Activated CD8-positive, alpha-beta memory T cell treated with anti-CD3 and anti-CD28 coated beads for 4 hours (primary cell): ENCODE data around the gene CTAG1A.
"Not testable (repeated sequence)": the region's sequence is repeated elsewhere in the genome, so short reads cannot be mapped to it uniquely, and the experiment has no call there.

Experiments
- DNase-seq, 2 donors: peaks; one replicate each; pipeline ENCODE4 v3.0.0-alpha.2; 2020; ENCODE audit warnings: low read depth in 2 of 2

The CTAG1A gene

DNA sequence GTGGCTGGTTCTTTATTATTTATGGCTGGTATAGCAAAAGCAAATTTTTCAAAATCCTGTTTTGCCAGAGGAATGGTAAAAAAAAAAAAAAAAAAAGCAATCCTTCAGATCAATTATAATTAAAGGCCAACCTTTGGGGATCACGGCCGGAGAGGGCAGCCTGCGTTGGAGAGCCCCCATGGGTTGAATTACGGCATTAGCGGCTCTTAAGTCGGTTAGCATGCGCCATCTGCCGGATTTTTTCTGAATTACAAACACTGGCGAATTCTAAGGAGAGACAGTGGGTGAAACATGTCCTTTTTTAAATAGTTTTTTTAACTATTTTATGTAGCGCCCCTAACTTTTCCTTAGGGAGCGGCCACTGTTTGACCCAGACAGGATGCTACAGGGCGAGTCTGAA, 28.7 kb downstream of the CTAG1A start:
- DNase-seq, result not testable (repeated sequence)

DNA sequence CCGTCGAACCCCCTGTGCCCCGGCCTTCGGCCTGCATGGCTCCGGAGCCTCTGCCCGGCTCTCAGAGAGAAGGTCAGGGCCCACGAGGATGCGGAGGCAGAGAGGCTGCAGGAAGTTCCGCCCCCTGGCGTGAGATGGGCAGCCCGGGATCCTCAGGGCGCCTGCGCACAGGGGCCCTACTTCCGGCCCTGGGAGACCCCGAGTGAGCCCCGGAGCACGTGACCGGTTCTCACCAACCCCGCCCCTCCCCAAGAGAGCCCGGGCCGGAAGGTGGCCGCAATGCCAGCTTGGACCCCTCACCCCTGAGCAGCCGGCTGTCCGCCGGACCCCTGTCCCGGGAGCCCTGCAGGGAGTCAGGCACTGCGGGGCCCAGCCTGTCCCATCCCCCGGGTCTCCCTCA, 34.2 kb downstream of the CTAG1A start, which contains the start of gene CTAG1B:
TSS of gene CTAG1B (minus strand) at position 101 of the 400 bp plus-strand sequence. CDS start at position 37, 64 bp downstream.
- not testable (repeated sequence) for DNase-seq

DNA sequence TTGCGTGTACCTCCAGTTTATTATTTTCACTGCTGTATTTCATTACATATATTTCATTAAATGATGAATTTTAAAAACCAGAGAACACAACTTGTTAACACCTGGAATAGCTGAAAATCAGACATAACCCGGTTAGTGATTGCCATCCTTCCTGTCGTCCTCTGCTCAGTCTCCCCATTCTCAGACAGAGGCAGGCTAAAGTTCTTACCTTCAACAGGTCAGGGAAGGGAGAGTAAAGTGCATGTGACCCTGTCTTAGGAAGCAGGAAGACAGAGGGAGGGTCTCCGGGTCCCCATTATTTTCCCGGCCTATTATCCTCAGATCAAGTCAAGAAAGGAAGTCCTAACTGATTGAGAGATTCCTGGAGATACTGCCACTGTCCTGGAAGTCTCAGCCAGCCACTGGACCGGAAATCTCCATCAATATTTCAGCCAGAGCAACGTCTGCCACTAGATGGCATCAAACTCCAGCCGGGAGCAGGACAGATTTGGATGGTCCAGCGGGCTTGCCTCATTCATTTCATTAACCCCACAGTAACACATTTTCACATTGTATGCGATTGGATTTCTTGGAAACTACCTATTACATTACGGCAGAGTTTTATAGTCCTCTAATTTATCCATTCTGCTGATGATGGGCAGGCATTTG, 36.0 kb downstream of the CTAG1A start:
- DNase-seq, result not testable (repeated sequence)

DNA sequence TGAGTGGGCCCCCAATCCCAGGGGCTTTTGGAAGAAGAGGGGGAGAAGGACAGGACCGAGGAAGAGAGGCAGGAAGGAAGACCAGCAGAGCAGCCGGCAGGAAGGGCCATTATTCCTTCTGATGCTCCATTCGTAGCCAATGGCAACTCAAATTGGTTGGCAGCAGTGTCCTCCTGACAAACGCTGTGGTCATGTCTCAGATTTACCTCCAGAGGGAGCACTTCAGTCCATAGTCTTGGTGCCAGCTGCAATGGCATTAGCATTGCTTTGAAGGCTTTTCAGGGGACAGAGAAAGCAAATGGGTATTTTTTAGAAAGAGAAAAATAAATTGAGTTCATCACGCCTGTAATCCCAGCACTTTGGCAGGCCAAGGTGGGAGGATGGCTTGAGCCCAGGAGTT, 44.0 kb downstream of the CTAG1A start:
- DNase-seq, result not testable (repeated sequence)

DNA sequence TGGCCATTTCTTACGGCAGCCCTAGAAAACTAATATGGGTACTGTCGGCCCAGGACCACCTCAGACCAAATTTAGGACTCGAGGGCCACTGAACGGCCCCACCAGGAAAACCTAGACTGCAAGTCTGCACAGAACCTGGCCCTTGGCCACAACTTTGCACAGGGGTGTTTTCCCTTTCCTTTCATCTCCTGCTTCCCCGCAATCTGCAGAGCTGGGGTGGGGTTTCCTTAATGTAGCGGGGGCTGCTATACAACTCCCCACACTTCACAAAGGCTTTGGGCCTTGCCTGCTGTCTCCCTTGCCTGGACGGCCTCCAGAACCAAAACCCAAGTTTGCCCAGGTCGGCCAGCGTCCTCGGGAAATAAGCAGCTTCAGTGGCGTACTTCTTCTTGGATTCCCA, 46.0 kb downstream of the CTAG1A start:
- DNase-seq, result not testable (repeated sequence)

DNA sequence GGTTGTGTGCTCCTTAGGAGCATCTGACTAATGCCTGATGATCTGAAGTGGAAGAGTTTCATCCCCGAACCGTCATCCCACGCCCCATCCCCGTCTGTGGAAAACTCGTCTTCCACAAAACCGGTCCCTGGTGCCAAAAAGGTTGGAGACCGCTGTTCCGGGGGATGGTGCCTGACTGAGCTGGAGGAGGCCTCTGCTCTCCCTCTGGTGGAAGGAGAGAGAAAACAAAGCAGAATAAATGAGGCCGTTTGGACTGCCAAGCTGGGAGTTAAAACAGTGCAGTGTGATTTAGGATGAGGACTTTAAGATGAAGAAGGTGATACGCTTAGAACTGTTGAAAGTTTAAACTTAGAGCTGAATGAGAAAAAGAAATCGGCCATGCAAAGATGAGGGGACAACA, 48.7 kb downstream of the CTAG1A start:
- not testable (repeated sequence) for DNase-seq
